Colonic mucosa (tissue), 4 donors: ENCODE data around the gene C1orf35. TPM values are rescaled to one million over a fixed set of nuclear protein-coding genes. Genes with fewer than 3 reads are reported as not detected.
A peak's percentile ranks its signal among the peaks of the same experiment; 100 is the strongest.

ENCODE experiments used
- DNase-seq: peaks from one replicate; pipeline ENCODE4 v3.0.0-alpha.2; 2020
- H3K27ac ChIP-seq: fragments of 200-600 bp; one replicate; pipeline ENCODE4 v1.8.0; 2021
- H3K27me3 ChIP-seq: fragments of 200-600 bp; one replicate; pipeline ENCODE4 v1.8.0; 2021
- H3K36me3 ChIP-seq: fragments of 200-600 bp; one replicate; pipeline ENCODE4 v1.8.0; 2021
- H3K4me1 ChIP-seq: fragments of 200-600 bp; one replicate; pipeline ENCODE4 v1.8.0; 2021; ENCODE audit warnings: mild to moderate bottlenecking
- H3K4me3 ChIP-seq: fragments of 200-600 bp; one replicate; pipeline ENCODE4 v1.8.0; 2021
- H3K9ac ChIP-seq, 2 donors: one replicate each; pipeline ENCODE4 v1.7.0; 2013; ENCODE audit warnings: control low read depth in 2 of 2, low read depth in 2 of 2, low read length in 2 of 2
- H3K9me3 ChIP-seq: fragments of 200-600 bp; one replicate; pipeline ENCODE4 v1.8.0; 2021
- intact Hi-C: fragments of 100-400 bp; cut with DNase I; formaldehyde crosslinking; loops from one replicate; pipeline ENCODE4 v1.14.1; 2022
- total RNA-seq, 2 donors: library from RNA; stranded (reverse); fragmentation: NEBNext Ultra II Directional in 1 of 2; extraction: Animal tissue kit (Norgen Biotek cat#: 25700) in 1 of 2; gene quantifications; one replicate each; pipeline ENCODE4 v1.2.1, GENCODE V29; 2021
- TF ChIP-seq, protein P1 (sequence below): fragments of 200-600 bp; IDR thresholded peaks from one replicate; pipeline ENCODE4 v1.8.0; 2022; ENCODE audit warnings: antibody characterized with exemption, mild to moderate bottlenecking
- donor health status: healthy.
- donor health status: DM: no; HTN: no; CAD: no.
- donor health status: DM: no; HTN: no; CAD: no.

C1orf35 gene
- total RNA-seq, 2 donors from 2014 or later, result 14.9 to 26.4 TPM

DNA sequence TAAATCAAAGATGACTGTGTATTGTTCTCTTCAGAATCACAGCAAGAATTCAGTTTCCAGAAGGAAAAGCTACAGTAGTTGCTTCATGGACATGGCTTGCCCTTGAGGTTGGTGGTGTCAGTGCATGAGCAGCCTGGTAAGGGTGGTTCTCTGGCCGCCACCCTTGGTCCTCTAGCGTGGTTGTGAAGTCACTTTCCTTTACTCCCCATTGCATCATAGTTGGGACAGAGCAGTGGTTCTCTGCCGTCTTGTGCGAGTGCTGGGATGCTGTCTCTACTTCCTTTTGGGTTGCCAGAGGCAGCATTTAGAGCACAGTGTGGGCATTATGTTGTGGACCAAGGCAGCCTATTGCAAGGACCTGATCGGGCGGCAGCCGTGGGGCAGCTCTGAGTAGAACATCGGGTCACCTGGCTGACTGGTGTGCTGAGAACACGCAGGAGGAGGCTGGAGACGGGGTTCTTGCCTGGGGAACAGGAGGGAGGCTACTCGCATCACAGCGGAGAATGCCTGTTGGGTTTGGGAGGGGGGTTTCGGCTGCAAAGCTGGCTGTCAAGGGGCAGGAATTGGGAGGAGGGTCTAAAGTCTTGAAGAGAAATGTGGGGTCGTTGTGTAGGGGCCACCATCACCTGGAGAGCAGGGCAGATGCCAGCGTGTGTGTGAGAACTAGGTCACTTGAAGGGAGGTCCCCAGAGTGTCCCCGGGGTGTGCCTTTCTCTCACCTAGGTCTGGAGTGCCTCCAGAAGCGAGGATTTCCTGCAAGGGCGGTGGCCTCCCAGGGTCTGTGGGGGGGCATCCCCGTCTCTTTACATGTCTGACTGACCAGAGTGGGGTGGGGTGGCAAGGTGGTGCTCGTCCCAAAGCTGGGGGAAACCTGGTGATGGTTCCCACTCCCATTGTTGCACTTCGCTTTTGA lies 14.3 kb downstream of the C1orf35 start:
- no peak for DNase-seq
- Histone ChIP-seq H3K9me3 (no peaks in the 10 kb centered on the region), H3K27me3 (no peaks in the 10 kb centered on the region), H3K36me3 (no peaks in the 10 kb centered on the region), H3K9ac (no peak overlapping the region), H3K4me1 (peaks cover 46% of the 10 kb centered on the region), H3K4me3 (no peak overlapping the region), H3K27ac (no peak overlapping the region)
- intact Hi-C loops, result no loop called here
- TF ChIP-seq, protein P1, sequence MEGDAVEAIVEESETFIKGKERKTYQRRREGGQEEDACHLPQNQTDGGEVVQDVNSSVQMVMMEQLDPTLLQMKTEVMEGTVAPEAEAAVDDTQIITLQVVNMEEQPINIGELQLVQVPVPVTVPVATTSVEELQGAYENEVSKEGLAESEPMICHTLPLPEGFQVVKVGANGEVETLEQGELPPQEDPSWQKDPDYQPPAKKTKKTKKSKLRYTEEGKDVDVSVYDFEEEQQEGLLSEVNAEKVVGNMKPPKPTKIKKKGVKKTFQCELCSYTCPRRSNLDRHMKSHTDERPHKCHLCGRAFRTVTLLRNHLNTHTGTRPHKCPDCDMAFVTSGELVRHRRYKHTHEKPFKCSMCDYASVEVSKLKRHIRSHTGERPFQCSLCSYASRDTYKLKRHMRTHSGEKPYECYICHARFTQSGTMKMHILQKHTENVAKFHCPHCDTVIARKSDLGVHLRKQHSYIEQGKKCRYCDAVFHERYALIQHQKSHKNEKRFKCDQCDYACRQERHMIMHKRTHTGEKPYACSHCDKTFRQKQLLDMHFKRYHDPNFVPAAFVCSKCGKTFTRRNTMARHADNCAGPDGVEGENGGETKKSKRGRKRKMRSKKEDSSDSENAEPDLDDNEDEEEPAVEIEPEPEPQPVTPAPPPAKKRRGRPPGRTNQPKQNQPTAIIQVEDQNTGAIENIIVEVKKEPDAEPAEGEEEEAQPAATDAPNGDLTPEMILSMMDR, result no peak

DNA sequence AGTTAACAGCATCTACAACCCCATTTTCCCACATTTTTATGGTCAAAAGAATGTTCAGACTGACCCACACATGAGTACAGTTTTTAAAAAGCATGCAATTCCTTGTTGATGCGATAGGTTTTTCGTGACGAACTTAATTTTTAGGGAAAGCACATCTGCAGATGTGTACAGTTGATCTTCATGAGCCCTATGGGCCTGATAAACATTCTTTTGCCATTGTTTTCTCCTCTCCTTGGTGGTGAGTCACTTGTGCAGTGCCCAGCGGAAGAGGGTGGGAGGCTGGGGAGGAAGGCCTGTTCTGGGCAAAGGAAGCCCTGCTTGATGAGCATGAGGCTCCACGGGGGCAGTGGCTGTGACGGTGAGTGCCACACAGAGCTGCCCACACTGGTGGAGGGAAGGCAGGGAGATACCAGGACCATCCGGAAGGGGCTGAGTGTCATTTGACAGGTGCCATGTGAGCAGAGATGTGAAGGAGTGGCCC lies 15.3 kb downstream of the C1orf35 start:
- TF ChIP-seq, protein P1, result no peak
- H3K36me3 ChIP-seq, result no peaks in the 10 kb centered on the region
- DNase-seq, result no peak
- no peak overlapping the region for H3K4me3 ChIP-seq
- H3K27ac ChIP-seq, result no peak overlapping the region
- intact Hi-C loops, result no loop called here
- peaks cover 46% of the 10 kb centered on the region for H3K4me1 ChIP-seq
- peak overlapping the region in 1 of 2 donors; percentile 19 for H3K9ac ChIP-seq
- no peaks in the 10 kb centered on the region for H3K27me3 ChIP-seq
- no peaks in the 10 kb centered on the region for H3K9me3 ChIP-seq

DNA sequence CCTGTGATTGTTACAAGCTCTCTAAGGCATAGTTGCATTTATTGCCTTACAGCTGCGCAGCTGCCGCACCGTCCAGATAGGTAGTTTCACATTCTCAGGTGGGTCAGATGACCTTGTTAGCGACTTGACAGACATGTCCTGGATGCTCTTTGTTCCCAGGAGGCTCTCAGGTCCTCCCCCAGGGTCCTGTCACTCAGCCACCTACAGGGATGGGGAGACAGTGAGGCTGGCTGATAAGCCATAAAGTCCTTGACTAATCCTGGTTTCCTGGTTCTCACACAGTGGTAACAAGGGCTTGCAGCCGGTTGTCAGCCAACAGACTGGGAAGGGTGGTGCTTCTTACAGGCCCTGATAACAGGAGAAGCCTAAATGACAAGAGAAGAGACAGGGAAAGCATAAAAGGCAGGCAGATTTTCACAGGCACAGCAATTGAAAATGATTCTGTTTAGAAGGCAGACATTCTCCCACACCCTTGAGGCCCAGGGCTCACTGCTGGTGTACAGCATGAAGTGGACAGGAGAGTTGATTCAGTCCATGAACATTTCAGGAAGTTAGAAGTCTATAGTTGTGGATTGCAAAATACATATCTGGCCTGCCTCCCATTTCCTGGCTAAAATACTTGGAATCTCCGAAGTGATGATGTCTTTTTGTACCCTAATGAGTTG lies 17.7 kb downstream of the C1orf35 start:
- Histone ChIP-seq H3K27ac (peak overlapping the region; percentile 50), H3K4me3 (peak overlapping the region; percentile 92), H3K9me3 (no peaks in the 10 kb centered on the region), H3K27me3 (no peaks in the 10 kb centered on the region), H3K4me1 (peaks cover 51% of the 10 kb centered on the region), H3K36me3 (no peaks in the 10 kb centered on the region), H3K9ac (peak overlapping the region; percentile 39 to 97)
- TF ChIP-seq, protein P1, result no peak
- peak; percentile 68 for DNase-seq
- intact Hi-C loops, result no loop called here

DNA sequence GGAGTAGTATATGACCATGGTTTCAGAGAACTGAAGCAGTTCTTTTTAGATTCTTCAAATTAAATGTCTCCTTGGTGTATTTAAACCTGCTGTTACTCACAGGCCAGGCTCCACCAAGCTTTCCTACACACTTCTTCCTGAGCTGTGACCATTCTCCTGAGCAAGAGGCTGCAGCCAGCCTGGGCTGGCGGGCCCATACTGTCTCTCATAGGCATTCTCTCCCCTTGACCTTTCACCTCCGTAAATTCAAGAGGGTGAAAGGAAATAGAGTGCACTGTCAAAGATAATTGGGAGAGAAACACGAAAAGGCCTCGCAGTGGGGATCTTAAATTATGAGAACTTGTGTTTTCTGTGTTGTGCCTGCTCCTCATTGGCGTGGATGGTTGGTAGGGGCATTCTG lies 18.3 kb downstream of the C1orf35 start:
- no peaks in the 10 kb centered on the region for H3K36me3 ChIP-seq
- H3K9me3 ChIP-seq, result no peaks in the 10 kb centered on the region
- no peaks in the 10 kb centered on the region for H3K27me3 ChIP-seq
- H3K4me1 ChIP-seq, result peaks cover 45% of the 10 kb centered on the region
- DNase-seq, result no peak
- intact Hi-C loops, result no loop called here
- H3K27ac ChIP-seq, result peak overlapping the region; percentile 50
- TF ChIP-seq, protein P1, result no peak
- peak overlapping the region in 1 of 2 donors; percentile 97 for H3K9ac ChIP-seq
- H3K4me3 ChIP-seq, result peak overlapping the region; percentile 92

DNA sequence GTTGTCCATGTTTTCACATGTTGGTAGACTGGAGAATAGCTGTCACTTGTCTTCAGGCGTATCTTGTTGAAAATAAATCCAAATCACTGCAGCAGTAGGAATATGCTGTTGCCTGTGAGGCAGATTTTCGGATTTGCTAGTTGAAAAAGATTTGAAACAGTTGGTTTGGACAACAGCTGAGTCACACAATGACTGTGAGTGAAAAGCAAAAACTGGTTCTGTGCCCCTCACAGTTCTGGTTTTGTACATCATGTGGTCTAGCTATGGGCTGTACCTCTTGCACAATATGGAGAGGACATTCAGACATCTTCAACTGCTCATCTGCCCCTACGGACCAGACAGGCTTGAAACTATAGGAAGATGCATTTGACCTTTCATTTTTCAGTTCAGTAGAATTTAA lies 18.8 kb downstream of the C1orf35 start:
- no peaks in the 10 kb centered on the region for H3K27me3 ChIP-seq
- no peaks in the 10 kb centered on the region for H3K36me3 ChIP-seq
- TF ChIP-seq, protein P1, result no peak
- peak overlapping the region; percentile 92 for H3K4me3 ChIP-seq
- peak overlapping the region; percentile 96 for H3K27ac ChIP-seq
- H3K4me1 ChIP-seq, result peaks cover 42% of the 10 kb centered on the region
- no peaks in the 10 kb centered on the region for H3K9me3 ChIP-seq
- H3K9ac ChIP-seq, result peak overlapping the region; percentile 97 to 100
- intact Hi-C loops, result no loop called here
- no peak for DNase-seq
